Activated T-helper 1 cell treated with anti-CD3 and anti-CD28 coated beads, Interleukin-12 subunit alpha, Interleukin-12 subunit beta, Interleukin-2, Interleukin-4 antibody, amounts not matched to agents 30 ng/mL and 10 ng/mL and 1 ng/mL, durations not matched to agents 14 hours and 24 hours and 36 hours (primary cell): ENCODE results near the gene CNTNAP5. TPM values are rescaled to one million over a fixed set of nuclear protein-coding genes. Genes with fewer than 3 reads are reported as not detected.
"Not testable (repeated sequence)": the region's sequence is repeated elsewhere in the genome, so short reads cannot be mapped to it uniquely, and the experiment has no call there.

ENCODE experiments used
- DNase-seq: peaks from one replicate; pipeline ENCODE4 v3.0.0; 2021; ENCODE audit warnings: low spot score
- H3K27ac Mint-ChIP-seq: one replicate; pipeline ENCODE4 v1.8.0; 2021; ENCODE audit warnings: mild to moderate bottlenecking, mixed read lengths
- H3K27me3 Mint-ChIP-seq: one replicate; pipeline ENCODE4 v1.8.0; 2022; ENCODE audit warnings: mild to moderate bottlenecking, moderate library complexity, mixed read lengths; ENCODE audit not compliant: insufficient read depth
- H3K36me3 Mint-ChIP-seq: one replicate; pipeline ENCODE4 v1.8.0; 2021; ENCODE audit warnings: low read depth, mixed read lengths
- H3K4me1 Mint-ChIP-seq: one replicate; pipeline ENCODE4 v1.8.0; 2021; ENCODE audit warnings: low read depth, mixed read lengths
- H3K4me3 Mint-ChIP-seq: one replicate; pipeline ENCODE4 v1.8.0; 2021; ENCODE audit warnings: mild to moderate bottlenecking, moderate library complexity, mixed read lengths
- H3K9me3 Mint-ChIP-seq: one replicate; pipeline ENCODE4 v1.8.0; 2021; ENCODE audit warnings: mixed read lengths
- intact Hi-C: fragments of 100-400 bp; cut with micrococcal nuclease; formaldehyde crosslinking; loops from one replicate; pipeline ENCODE4 v1.15.1; 2024
- total RNA-seq: library from RNA; stranded (reverse); gene quantifications from 2 replicates; pipeline ENCODE4 v1.2.3, GENCODE V29; 2022

The CNTNAP5 gene
- total RNA-seq, 1 donor from 2014 or later, result not detected

DNA sequence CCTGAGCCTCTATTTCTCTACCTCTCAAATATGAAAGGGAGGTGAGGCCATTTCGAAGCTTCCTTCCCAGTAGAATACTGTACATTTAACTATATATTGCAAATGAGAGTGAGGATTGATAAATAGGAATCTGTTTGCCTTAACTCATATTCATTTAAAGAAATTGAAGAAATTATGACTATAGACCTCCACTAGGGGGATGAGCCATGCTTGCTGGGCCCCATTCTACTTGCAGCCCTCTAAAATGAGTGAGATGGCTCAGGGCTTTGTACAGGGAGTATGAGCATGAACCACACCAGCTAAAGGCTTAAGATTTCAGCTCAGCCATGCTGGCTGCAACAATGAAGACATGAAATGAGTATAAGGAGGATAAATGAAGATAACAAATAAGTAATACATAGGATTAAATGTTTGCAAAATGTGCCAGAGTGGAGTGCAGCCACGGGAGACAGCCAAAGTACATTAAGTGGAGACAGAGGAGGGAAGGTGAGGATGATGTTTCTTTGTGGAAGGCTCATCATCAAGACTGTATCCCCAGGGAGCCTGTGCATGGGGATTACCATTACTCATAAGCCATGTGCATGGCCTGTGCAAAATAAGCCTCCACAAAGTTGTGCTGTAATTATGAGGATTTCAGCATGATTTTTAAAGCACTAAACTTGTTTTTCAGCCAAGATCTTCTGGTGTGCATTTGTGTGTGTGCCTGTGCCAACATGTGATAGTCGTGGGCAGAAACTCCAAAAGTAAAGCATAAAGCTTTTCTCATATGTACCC, 300.8 kb downstream of the CNTNAP5 start:
- no peak overlapping the region for H3K27ac Mint-ChIP-seq
- intact Hi-C loops, result no loop called here
- no peak overlapping the region for H3K4me3 Mint-ChIP-seq
- no peaks in the 10 kb centered on the region for H3K27me3 Mint-ChIP-seq
- H3K9me3 Mint-ChIP-seq, result no peaks in the 10 kb centered on the region
- no peak for DNase-seq
- H3K36me3 Mint-ChIP-seq, result no peaks in the 10 kb centered on the region
- no peaks in the 10 kb centered on the region for H3K4me1 Mint-ChIP-seq

DNA sequence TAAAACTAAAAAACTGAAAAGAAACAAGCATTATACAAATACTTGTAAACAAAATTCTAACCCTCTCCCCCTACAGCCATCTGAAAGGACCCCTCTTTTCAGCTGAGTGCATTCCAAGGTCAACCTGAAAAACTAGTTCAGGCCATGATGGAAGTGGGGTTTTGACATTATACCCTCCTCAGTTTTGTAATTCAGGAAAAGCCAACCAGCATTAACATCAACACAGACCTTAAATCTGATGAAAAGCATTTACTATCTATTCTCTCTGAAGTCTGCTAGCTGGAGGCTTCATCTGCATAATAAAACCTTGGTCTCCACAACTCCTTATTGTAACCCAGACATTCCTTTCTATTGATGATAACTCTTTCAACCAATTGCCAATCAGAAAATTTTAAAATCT, 302.2 kb downstream of the CNTNAP5 start:
- Mint-ChIP-seq H3K36me3 (no peaks in the 10 kb centered on the region), H3K4me1 (no peaks in the 10 kb centered on the region), H3K9me3 (no peaks in the 10 kb centered on the region), H3K27ac (no peak overlapping the region), H3K27me3 (no peaks in the 10 kb centered on the region), H3K4me3 (no peak overlapping the region)
- no peak for DNase-seq
- intact Hi-C loops, result no loop called here

DNA sequence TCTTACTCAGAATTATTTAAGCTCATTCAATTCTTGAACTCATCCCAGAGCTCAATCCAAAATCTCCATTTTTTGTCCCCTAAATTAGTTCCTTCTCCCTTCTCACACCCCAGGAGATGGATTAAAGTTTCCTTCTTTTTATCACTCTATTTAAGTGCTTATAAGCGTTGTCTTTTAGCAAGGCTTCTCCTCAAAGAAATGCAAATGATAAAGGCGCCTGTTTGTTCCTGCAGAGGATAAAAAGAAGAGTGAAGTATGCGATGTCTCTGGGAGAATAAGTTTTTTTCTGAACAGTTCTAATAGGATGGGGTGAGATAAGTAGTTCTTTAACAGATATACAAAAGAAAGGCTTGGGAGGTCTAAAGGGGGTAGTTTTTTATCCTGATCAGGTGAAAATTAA, 303.3 kb downstream of the CNTNAP5 start:
- intact Hi-C loops, result no loop called here
- Mint-ChIP-seq H3K27ac (no peak overlapping the region), H3K27me3 (no peaks in the 10 kb centered on the region), H3K4me1 (no peaks in the 10 kb centered on the region), H3K9me3 (no peaks in the 10 kb centered on the region), H3K36me3 (no peaks in the 10 kb centered on the region), H3K4me3 (no peak overlapping the region)
- DNase-seq, result no peak

DNA sequence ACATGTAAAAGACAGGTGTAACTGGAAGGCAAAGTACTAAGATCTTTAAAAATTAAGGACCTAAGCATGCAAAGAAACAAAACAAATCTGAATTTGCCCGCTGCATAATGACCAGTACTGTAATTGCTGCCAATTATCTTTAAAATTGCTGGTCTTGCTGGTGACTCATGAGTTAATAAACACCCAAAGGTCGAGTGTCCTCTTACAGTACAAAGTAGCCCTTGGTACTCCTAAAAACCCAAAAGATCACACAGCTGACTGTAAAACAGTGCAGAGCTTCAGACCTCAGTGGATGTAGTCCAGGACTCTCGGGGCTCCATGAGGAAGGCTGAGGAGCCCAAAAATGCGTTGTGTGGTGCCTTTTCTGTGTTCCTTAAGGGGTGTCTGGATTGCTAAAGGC, 308.7 kb downstream of the CNTNAP5 start:
- intact Hi-C loops, result no loop called here
- peaks cover 2% of the 10 kb centered on the region for H3K9me3 Mint-ChIP-seq
- no peaks in the 10 kb centered on the region for H3K4me1 Mint-ChIP-seq
- H3K27me3 Mint-ChIP-seq, result no peaks in the 10 kb centered on the region
- H3K27ac Mint-ChIP-seq, result no peak overlapping the region
- H3K36me3 Mint-ChIP-seq, result no peaks in the 10 kb centered on the region
- no peak overlapping the region for H3K4me3 Mint-ChIP-seq
- no peak for DNase-seq

DNA sequence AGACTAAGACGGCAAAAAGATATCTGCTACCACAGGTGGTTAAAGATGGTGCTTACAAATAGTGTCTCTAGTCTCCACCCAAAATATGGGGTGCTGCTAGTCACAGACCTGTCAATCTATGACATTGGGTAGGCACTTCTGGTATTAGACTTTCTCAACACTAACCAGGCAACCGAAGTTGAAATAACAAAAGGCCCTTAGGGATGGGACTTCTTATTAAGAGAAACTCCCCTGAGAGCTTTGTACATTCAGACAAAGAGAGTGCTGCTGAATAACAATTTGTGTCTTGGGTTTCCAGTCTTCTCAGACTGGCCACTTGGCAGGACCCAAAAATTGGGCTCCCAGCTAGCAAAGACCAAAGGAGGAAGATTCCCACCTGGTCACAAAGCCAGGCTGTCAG, 310.0 kb downstream of the CNTNAP5 start:
- no peaks in the 10 kb centered on the region for H3K27me3 Mint-ChIP-seq
- intact Hi-C loops, result no loop called here
- H3K27ac Mint-ChIP-seq, result no peak overlapping the region
- H3K4me1 Mint-ChIP-seq, result no peaks in the 10 kb centered on the region
- H3K4me3 Mint-ChIP-seq, result no peak overlapping the region
- no peaks in the 10 kb centered on the region for H3K36me3 Mint-ChIP-seq
- no peak for DNase-seq
- H3K9me3 Mint-ChIP-seq, result peaks cover 7% of the 10 kb centered on the region

GRCh38 chr2:124339709-124340108, 314.6 kb downstream of the CNTNAP5 start:
- no peak for DNase-seq
- intact Hi-C loops, result no loop called here
- H3K4me3 Mint-ChIP-seq, result no peak overlapping the region
- no peaks in the 10 kb centered on the region for H3K36me3 Mint-ChIP-seq
- no peak overlapping the region for H3K27ac Mint-ChIP-seq
- H3K27me3 Mint-ChIP-seq, result no peaks in the 10 kb centered on the region
- H3K9me3 Mint-ChIP-seq, result peaks cover 9% of the 10 kb centered on the region
- no peaks in the 10 kb centered on the region for H3K4me1 Mint-ChIP-seq

GRCh38 chr2:124343827-124344498, 318.9 kb downstream of the CNTNAP5 start:
- peaks cover 6% of the 10 kb centered on the region for H3K9me3 Mint-ChIP-seq
- H3K4me1 Mint-ChIP-seq, result no peaks in the 10 kb centered on the region
- intact Hi-C loops, result no loop called here
- no peaks in the 10 kb centered on the region for H3K36me3 Mint-ChIP-seq
- no peak overlapping the region for H3K27ac Mint-ChIP-seq
- no peaks in the 10 kb centered on the region for H3K27me3 Mint-ChIP-seq
- no peak for DNase-seq
- H3K4me3 Mint-ChIP-seq, result no peak overlapping the region

DNA sequence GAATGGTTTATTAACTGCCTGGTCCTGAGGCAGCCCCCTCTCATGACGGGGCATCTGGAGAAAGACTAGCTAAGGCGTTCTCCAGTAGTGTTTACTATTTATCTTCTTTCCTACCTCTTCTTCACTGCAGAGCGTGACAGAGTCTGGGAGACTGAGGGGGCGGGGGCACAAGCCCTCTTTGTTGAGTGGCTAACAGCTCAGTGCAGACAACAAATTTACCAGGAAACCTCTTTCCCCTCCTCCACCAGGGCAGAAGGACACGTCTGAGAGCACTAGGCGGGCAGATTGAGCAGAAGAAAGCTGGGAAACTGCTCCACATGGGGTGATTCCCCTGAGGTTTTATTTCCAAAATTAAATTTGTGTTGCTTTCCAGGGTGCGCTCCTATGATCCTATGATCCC, 322.1 kb downstream of the CNTNAP5 start:
- no peak for DNase-seq
- Mint-ChIP-seq H3K9me3 (no peaks in the 10 kb centered on the region), H3K4me1 (no peaks in the 10 kb centered on the region), H3K4me3 (no peak overlapping the region), H3K36me3 (no peaks in the 10 kb centered on the region), H3K27me3 (no peaks in the 10 kb centered on the region), H3K27ac (no peak overlapping the region)
- intact Hi-C loops, result no loop called here

- H3K27me3 Mint-ChIP-seq, result no peaks in the 10 kb centered on the region
- no peak for DNase-seq
- H3K36me3 Mint-ChIP-seq, result no peaks in the 10 kb centered on the region
- no peaks in the 10 kb centered on the region for H3K4me1 Mint-ChIP-seq
- intact Hi-C loops, result no loop called here
- no peak overlapping the region for H3K4me3 Mint-ChIP-seq
- no peaks in the 10 kb centered on the region for H3K9me3 Mint-ChIP-seq
- H3K27ac Mint-ChIP-seq, result no peak overlapping the region
Measured at GRCh38 chr2:124353656-124354055, 328.6 kb downstream of the CNTNAP5 start.

GRCh38 chr2:124354466-124354865, 329.4 kb downstream of the CNTNAP5 start:
- no peak for DNase-seq
- Mint-ChIP-seq H3K36me3 (no peaks in the 10 kb centered on the region), H3K4me3 (no peak overlapping the region), H3K27ac (no peak overlapping the region), H3K4me1 (no peaks in the 10 kb centered on the region), H3K27me3 (no peaks in the 10 kb centered on the region), H3K9me3 (no peaks in the 10 kb centered on the region)
- intact Hi-C loops, result no loop called here

DNA sequence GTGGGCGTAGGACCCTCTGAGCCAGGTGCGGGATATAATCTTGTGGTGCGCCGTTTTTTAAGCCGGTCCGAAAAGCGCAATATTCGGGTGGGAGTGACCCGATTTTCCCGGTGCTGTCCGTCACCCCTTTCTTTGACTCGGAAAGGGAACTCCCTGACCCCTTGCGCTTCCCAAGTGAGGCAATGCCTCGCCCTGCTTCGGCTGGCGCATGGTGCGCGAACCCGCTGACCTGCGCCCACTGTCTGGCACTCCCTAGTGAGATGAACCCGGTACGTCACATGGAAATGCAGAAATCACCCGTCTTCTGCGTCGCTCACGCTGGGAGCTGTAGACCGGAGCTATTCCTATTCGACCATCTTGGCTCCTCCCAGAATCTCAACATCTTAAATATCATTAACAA, 336.9 kb downstream of the CNTNAP5 start:
- intact Hi-C loops, result not testable (repeated sequence)

DNA sequence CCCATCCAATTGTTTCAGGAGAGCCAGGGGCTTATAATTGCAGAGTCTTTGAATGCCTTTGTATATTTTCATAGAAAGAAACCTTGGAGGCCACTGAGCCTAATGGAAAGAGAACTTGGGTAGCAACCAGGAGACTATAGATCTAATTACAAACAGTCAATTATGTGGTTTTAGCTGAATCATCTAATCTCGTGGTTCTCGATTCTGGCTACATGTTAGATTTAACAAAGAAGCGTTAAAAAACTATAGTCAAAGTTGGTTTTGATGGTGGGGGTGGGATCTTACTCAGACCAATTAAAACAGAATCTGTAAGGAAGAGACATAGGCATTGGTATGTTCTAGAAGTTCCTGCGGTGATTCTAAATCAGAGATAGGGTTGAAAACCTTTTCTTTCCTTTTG, 344.1 kb downstream of the CNTNAP5 start:
- intact Hi-C loops, result no loop called here
- DNase-seq, result no peak
- H3K4me3 Mint-ChIP-seq, result no peak overlapping the region
- H3K4me1 Mint-ChIP-seq, result no peaks in the 10 kb centered on the region
- peaks cover 8% of the 10 kb centered on the region for H3K9me3 Mint-ChIP-seq
- no peaks in the 10 kb centered on the region for H3K36me3 Mint-ChIP-seq
- no peaks in the 10 kb centered on the region for H3K27me3 Mint-ChIP-seq
- no peak overlapping the region for H3K27ac Mint-ChIP-seq

More for the DNA sequence above, 336.9 kb downstream of the CNTNAP5 start:
- not testable (repeated sequence) for H3K36me3 Mint-ChIP-seq, DNase-seq, H3K27ac Mint-ChIP-seq, H3K4me1 Mint-ChIP-seq, H3K27me3 Mint-ChIP-seq, H3K4me3 Mint-ChIP-seq, H3K9me3 Mint-ChIP-seq

DNA sequence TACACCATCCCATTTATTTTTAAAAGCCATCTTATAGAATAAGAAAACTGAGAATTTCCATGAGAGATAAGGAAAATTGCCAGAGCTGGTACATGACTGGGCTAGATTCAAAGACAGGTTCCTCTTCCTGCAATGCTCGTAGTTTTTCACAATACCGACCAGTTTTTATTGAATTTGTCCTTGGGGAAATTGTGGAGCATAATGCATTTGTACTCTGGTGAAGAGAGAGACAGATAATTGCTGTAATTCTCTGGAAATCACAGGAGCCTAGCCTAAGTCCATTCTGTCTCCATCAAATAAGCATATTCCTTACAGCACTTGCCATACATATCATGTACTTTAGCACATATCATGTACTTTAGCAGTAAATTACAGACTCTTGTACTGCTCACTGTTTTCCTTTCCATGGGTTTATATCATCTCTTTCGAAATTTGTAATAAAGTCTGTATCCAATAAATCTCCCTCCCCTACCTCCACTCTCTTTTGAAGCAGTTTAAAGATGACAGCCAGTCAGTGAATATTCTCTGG, 355.2 kb downstream of the CNTNAP5 start:
- intact Hi-C loops, result no loop called here
- Mint-ChIP-seq H3K27ac (no peak overlapping the region), H3K4me3 (no peak overlapping the region), H3K4me1 (no peaks in the 10 kb centered on the region), H3K9me3 (no peaks in the 10 kb centered on the region), H3K27me3 (no peaks in the 10 kb centered on the region), H3K36me3 (no peaks in the 10 kb centered on the region)
- DNase-seq, result no peak
